Measurements from ENCODE around the gene PTPRA.
"Not testable (repeated sequence)": the region's sequence is repeated elsewhere in the genome, so short reads cannot be mapped to it uniquely, and the experiment has no call there.

The PTPRA gene

GRCh38 chr20:3003416-3003815 lies 130.1 kb downstream of the PTPRA start:
- DNase-seq (ENCODE audit: low read depth): no peak

- DNase-seq (ENCODE audit: low read depth): no peak
Measured at GRCh38 chr20:3010985-3011723, 137.9 kb downstream of the PTPRA start.

GRCh38 chr20:3011752-3012151 lies 138.5 kb downstream of the PTPRA start:
- no peak for DNase-seq (ENCODE audit: low read depth)

DNA sequence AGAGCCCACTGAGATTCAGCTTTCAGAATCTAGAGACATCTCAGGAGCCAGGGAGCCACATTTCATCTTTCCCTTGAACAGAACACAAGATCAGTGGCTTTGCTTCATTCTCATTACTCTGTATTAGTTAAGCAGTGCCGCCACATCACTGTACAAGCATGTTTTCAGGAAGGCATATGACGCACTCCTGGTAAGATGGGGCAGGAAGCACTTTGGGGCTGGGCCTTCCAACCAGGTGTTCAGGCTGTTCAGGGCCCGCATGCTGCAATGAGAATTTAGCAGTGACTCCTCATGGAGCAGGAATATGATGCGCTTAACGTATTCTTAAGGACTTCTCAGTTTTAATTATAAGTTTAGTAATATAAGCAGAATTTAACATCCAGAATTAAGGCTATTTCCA lies 140.5 kb downstream of the PTPRA start:
- DNase-seq (ENCODE audit: low read depth): no peak

- DNase-seq (ENCODE audit: low read depth): no peak
Measured at GRCh38 chr20:3014179-3014578, 140.9 kb downstream of the PTPRA start.

DNA sequence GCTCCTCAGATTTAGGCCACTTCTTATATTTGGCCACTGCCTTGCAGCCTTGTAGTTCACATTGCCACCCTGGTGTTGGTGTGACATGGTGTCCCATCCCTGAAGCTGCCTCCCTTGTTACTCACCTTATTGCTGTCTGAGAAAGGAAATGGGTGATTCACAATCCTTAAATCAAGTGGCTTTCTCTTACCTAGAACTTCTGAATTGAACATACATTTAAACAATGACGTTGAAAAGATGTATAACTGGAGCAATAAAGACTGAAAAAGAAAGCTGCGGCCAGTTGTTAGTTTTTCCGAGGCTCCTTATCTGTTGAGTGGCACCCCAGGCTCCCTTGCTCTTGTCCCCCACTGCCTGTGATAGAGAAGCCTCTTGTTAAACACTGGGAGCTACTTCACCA lies 141.4 kb downstream of the PTPRA start:
- no peak for DNase-seq (ENCODE audit: low read depth)

DNA sequence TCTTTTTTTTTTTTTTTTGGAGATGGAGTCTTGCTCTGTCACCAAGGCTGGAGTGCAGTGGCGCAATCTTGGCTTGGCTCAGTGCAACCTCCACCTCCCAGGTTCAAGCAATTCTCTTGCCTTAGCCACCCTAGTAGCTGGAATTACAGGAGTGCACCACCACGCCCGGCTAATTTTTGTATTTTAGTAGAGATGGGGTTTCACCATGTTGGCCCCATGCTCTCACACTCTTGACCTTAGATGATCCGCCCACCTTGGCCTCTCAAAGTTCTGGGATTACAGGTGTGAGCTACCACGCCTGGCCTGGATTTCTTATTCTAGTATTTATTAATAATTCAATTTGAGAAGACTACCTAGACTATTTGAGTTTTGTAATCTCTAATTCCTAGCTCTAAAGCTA lies 142.0 kb downstream of the PTPRA start:
- not testable (repeated sequence) for DNase-seq (ENCODE audit: low read depth)

DNA sequence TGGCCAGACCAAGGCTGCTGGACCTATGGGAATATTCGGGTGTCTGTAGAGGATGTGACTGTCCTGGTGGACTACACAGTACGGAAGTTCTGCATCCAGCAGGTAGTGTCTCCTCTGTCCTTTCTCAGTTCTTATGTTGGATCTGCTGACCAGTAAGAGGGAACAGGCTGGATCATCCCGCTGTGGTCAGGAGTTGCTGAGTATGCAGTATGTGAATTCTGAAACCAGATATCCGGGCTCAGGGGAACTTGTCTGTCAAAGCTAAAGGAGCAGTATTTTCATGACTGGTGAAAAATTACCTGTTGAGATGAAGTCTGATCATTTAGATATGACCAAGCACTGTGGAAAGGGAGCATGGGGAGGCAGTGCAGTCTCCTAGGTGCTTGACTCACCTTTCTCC lies 148.0 kb downstream of the PTPRA start:
- no peak for DNase-seq (ENCODE audit: low read depth)

GRCh38 chr20:3021777-3022176 lies 148.5 kb downstream of the PTPRA start:
- DNase-seq (ENCODE audit: low read depth): no peak

GRCh38 chr20:3022559-3023490 lies 149.5 kb downstream of the PTPRA start:
- DNase-seq (ENCODE audit: low read depth): not testable (repeated sequence)

DNA sequence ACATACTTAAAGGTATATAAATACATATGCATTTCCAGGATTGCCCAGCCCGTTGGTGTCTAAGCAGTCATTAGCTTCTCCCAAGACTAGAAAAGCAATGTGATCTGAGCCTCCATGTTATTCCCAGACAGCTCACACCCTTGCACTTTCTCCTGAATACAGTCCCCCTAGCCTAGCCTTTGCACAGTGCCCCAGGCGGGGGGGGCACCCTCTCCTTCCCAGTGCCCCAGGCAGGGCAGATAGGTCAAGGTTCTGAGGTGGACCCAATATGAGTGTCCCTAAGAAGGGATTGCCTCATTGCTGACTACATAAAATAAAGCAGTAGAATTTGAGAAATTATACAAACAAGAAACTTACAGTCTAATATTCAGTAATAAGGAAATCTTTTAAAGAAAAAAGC lies 154.7 kb downstream of the PTPRA start:
- no peak for DNase-seq (ENCODE audit: low read depth)

- no peak for DNase-seq (ENCODE audit: low read depth)
Measured at GRCh38 chr20:3031524-3032147, 158.4 kb downstream of the PTPRA start.

- no peak for DNase-seq (ENCODE audit: low read depth)
Measured at GRCh38 chr20:3032624-3033023, 159.3 kb downstream of the PTPRA start.

DNA sequence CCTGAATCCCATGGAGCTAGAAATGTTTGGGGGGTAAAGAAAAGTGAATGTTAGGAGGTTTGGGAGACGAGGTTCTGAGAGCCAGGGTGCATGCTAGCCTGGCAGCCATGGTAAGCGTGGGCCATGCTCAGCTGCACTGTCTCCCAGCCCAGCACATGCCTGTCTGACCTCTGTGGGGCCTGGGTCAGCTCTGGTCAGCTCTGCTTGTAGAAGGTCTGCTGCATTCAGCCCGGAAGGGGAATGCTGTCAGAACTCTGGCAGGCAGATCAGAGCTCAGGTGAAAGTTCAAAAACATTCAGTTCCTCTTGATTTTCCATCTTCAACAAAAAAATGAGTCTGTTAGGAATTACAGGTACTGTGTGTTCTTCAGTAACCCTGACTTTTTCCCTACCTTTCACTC lies 164.4 kb downstream of the PTPRA start:
- DNase-seq (ENCODE audit: low read depth): no peak

DNA sequence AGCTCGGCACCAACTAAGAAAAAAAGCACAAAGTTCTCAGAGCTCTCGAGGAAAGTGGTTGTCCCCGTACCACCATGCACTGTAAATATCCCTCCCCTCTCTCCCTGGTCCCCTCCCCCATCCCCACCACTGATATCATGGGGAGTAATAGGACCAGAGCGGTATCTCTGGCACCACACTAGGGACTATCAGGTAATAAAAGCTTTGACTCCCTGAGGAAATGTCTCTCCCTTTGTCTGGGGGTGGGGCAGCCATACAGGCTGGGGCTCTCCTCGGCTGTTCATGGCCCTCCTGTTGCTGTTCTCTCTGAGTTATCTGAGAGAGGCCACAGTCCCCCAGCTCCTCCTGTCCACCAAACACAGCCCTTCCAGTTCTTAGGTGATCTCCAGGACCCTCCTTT lies 165.2 kb downstream of the PTPRA start:
- no peak for DNase-seq (ENCODE audit: low read depth)

- no peak for DNase-seq (ENCODE audit: low read depth)
Measured at GRCh38 chr20:3039426-3039825, 166.1 kb downstream of the PTPRA start.

- DNase-seq (ENCODE audit: low read depth): no peak
Measured at GRCh38 chr20:3040086-3040485, 166.8 kb downstream of the PTPRA start.

- DNase-seq (ENCODE audit: low read depth): no peak
Measured at GRCh38 chr20:3041854-3042409, 168.7 kb downstream of the PTPRA start.

GRCh38 chr20:3042625-3043024 lies 169.3 kb downstream of the PTPRA start:
- no peak for DNase-seq (ENCODE audit: low read depth)

- DNase-seq (ENCODE audit: low read depth): no peak
Measured at GRCh38 chr20:3043322-3043721, 170.0 kb downstream of the PTPRA start, which contains the start of gene GNRH2. TSS of gene GNRH2 (plus strand) at chr20:3043622. CDS start at chr20:3044415, 793 bp downstream.

- no peak for DNase-seq (ENCODE audit: low read depth)
Measured at GRCh38 chr20:3044336-3044965, 171.2 kb downstream of the PTPRA start.
